Transverse colon (tissue), 4 donors: ENCODE data around the gene SP110.

ENCODE experiments used
- POLR2AphosphoS5 ChIP-seq, 3 donors: sonication (generic); formaldehyde crosslinking; IDR thresholded peaks; one replicate each; pipeline ENCODE4 v1.6.1; 2016; ENCODE audit warnings: antibody characterized with exemption in 3 of 3
- TF ChIP-seq, protein P1 (sequence below), 5 experiments: fragments of 200-600 bp in 3 of 5; fragments of 450-650 bp in 2 of 5; sonication (generic) in 3 of 5; IDR thresholded peaks; 1 replicate in 2 of 5; 2 replicates in 3 of 5; pipeline ENCODE4 v1.5.1; 2016 to 2017; ENCODE audit warnings: antibody characterized with exemption in 5 of 5, inconsistent platforms in 3 of 5, mild to moderate bottlenecking in 2 of 5, moderate library complexity in 1 of 5

DNA sequence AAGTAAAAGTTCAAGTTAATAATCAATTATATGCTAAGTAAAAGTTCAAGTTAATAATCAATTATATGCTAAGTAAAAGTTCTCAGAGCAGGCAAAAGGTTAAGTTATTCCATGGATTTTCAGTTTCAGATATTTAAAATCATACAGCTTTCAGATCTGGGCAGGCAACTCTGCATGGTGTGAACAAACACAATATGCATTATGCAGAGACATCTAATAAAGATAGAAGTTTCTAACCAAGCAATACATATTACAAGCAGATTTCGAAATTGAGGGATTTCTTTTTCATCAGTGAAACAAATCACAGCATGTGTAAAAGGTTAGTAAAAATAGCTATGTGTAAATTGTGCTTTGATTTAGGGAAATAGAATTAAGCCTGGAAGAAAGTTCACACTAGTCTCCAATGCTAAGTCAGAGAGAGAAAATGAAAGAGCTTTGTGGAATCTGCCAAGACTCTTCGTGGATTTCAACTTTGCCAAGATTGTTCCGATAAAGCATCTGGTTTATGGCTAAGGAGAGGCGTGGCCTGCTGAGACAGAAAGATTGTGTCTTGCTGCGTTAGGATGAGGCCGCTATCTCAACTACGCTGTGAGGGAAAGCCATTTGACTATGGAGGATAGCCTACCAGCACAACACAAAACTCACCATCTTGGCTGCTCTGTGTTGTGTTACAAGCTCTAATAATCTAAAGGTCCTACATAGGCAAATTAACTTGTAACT is 91.0 kb downstream of the SP110 start:
- TF ChIP-seq POLR2AphosphoS5 (IDR thresholded peaks at IDR 0.05) = no peak
- TF ChIP-seq, protein P1, sequence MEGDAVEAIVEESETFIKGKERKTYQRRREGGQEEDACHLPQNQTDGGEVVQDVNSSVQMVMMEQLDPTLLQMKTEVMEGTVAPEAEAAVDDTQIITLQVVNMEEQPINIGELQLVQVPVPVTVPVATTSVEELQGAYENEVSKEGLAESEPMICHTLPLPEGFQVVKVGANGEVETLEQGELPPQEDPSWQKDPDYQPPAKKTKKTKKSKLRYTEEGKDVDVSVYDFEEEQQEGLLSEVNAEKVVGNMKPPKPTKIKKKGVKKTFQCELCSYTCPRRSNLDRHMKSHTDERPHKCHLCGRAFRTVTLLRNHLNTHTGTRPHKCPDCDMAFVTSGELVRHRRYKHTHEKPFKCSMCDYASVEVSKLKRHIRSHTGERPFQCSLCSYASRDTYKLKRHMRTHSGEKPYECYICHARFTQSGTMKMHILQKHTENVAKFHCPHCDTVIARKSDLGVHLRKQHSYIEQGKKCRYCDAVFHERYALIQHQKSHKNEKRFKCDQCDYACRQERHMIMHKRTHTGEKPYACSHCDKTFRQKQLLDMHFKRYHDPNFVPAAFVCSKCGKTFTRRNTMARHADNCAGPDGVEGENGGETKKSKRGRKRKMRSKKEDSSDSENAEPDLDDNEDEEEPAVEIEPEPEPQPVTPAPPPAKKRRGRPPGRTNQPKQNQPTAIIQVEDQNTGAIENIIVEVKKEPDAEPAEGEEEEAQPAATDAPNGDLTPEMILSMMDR (IDR thresholded peaks at IDR 0.05) = no peak
